NCI-H2227 treated with DMSO at 0.1 percent for 48 hours (cell line): ENCODE measurements around the gene VWA7.
"Not testable (repeated sequence)": the region's sequence is repeated elsewhere in the genome, so short reads cannot be mapped to it uniquely, and the experiment has no call there.

ENCODE experiments used
- DNase-seq: peaks from one replicate; lab custom pipeline; 2025; lab: John Stamatoyannopoulos, UW

The VWA7 gene

DNA sequence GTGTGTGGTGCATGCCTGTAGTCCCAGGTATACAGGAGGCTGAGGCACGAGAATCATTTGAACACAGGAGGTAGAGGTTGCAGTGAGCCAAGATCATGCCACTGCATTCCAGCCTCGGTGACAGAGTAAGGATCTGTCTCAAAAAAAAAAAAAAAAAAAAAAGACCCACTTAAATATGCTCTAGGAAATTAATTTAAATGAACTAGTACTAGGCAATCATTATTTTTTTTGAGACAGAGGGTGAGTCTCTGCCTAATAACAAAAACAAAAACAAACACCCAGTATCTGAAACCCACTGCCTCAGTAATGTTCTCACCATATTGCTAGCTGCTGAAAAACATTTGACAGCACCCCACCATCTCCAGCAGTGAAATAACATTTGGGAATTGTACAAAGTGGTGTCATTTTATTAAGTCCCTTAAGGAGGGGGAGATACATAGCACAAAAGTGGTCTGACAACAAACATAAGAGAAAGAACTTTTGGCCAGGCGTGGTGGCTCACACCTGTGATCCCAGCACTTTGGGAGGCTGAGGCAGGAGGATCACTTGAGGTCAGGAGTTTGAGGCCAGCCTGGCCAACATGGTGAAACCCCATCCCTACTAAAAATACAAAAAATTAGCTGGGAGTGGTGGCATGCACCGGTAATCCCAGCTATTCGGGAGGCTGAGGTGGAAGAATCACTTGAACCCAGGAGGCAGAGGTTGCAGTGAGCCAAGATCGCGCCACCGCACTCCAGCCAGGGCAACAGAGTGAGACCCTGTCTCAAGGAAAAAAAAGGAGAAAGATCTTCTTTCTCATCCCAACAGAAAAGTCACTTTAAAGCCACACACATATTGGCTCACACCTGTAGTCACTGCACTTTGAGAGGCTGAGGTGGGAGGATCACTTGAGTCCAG, 24.2 kb upstream of the VWA7 start:
- not testable (repeated sequence) for DNase-seq

DNA sequence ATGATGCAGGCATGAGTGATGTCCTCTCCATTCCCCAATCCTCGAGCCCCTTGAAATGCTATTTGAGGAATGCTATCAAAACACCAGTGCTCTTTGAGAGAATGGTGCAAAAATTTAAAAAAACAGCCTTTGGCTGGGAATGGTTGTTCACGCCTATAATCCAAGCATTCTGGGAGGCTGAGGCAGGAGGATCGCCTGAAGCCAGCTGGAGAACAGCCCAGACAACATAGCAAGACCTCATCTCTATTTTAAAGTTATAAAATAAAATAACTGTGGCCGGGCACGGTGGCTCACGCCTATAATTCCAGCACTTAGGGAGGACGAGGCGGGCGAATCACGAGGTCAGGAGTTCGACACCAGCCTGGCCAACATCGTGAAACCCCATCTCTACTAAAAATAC, 22.7 kb upstream of the VWA7 start:
- no peak for DNase-seq

DNA sequence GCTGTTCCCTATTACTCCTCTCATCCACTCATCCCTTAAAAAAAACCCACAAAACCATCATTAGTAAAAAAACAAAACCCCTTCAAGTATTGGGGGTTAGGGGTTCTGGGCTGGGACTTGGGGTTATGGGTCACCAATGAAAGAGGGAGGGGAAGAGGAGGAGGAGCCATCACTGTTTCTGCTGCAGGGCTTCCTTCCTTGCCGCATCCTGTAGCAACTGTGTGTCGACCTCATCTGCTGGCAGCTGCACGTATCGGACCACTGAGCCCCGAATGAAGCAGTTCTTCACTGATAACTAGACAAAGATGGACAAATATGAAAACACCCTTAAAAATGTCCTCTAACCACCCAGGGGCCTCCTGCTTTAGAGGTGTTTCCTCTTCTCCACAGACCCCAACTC, 20.5 kb upstream of the VWA7 start:
- no peak for DNase-seq

- no peak for DNase-seq
Observed at GRCh38 chr6:31796993-31797385, 19.9 kb upstream of the VWA7 start.

GRCh38 chr6:31795616-31796298, 18.6 kb upstream of the VWA7 start, which contains the start of gene VARS1:
TSS of gene VARS1 (minus strand) at chr6:31795752. CDS start at chr6:31795217, 535 bp downstream.
- DNase-seq, result peak; percentile 83

DNA sequence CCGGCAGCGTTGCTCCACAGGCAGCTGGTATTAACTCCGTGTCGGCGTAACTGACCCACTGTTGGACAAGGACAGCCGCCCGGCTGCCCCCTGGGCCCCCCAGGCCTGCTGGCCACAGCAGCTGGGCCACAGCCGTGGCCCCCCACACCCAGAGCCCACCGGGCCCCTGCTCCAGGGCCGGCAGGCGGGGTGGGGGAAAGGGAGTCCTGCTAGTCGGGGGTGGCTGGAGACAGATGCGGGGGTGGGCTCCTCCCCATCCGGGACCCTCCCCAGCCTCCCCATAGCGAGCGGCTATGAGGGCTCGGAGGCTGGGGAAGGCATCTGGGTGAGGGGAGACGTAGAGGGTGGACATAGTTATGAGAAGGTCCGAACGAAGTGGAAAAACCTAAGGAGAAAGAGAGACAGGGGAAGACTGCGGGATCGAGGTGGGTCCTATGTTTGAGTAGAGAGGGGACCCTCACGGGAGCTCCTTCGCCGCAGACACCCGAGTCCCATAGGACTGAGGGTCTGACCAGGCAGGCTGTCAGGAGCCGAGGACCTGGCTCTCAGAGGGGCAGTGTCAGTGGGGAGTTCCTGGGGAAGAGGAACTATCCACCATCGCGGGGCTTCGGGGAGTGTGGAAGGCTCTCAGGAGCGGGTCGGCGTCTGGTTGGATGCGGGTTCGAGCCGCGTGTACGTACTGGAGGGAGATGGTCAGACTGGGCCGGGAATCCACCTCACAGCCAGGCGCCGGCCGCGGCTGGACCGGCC, 17.9 kb upstream of the VWA7 start:
- DNase-seq, result no peak

DNA sequence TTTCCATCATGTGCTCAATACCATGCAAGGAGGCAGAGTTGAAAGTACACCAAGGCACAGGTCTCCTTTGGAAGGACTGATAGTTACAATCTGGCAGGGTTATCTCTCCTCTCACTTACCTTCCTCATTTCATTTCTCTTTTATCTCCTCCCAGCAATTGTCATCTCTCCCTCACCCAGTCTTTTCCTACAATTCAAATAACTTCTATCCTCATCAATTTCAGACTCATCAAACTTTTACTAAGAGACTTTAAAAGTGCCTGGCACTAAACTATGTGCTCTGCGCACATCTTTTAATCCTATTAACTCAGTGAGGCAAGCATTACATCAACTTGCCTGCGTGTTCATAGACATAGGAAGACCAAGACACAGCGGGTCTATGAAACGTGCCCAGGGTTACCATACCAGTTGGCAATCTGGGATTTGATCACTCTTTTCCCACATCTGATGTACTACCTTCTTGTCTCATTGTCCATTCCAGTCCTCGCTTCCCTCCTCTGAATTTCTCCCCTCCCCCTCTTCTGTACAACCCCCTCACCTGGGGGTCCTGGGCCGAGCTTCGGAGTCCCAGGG, 17.3 kb upstream of the VWA7 start:
- no peak for DNase-seq

DNA sequence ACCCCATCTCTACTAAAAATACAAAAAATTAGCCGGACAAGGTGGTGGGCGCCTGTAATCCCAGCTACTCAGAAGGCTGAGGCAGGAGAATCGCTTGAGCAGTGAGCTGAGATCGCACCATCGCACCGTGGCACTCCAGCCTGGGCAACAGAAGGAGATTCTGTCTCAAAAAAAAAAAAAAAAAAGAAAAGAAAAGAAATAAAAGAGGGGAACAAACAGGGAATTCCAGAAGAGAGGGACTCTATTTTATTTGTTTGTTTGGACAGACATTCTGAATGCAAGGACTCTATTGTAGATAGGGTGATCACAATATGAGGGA, 16.8 kb upstream of the VWA7 start:
- DNase-seq, result not testable (repeated sequence)

DNA sequence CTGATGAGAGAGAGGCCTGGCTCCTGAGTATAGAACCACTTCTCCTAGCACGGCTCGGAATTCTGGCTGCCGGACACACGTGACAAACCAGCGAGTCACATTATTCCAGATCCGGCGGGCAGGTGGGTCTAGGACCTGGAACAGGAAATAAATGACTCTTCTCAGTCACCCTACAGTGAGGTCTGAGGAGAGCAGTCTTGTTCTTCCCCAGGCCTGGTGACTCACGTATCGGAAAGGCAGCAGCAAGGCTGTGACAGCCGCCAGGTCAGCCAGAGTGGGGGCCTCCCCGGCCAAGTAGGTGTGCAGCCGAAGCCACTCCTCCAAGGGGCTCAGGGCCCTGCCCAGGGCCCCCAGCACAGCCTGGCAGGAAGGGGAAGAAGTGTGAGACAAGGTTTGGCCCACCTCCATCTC, 15.6 kb upstream of the VWA7 start:
- no peak for DNase-seq

- no peak for DNase-seq
Observed at GRCh38 chr6:31792090-31792374, 14.9 kb upstream of the VWA7 start.

DNA sequence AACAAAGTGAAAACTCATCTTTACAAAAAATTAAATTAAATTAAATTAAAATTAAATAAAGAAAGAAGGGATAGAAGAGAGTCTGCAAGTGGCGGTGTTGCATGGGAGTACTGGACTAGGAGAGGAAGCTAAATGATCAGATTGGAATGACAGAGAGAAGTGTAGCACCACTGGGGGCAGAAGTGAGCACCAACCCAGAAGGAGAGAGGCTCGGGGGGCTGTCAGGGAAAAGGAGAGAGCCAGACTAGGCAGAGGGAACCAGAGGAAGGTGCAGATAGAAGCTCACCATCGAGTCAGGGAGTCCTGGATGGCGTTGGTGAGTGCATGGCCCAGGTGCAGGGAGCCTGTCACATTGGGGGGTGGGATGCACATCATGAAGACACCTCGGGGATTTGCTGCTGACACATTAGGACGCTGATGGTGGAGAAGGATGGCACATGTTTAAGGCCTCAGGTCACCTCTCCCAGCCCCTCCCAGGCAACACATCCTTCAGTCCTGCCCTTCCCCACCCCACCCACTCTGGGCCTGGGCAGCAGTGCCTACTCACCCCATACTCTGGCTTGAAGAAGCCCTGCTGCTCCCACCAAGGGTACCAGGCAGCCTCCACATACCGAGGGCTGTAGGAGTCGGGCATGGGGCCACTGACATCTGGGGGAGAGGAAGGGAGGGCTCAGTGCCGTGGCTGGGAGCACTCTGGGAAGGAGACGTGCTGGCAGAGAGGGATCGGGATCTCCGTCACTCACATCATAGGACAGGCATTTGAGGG, 14.4 kb upstream of the VWA7 start:
- DNase-seq, result peak; percentile 74

- DNase-seq, result no peak
Observed at GRCh38 chr6:31785475-31785874, 8.3 kb upstream of the VWA7 start.

- no peak for DNase-seq
Observed at GRCh38 chr6:31784098-31784925, 7.2 kb upstream of the VWA7 start.

DNA sequence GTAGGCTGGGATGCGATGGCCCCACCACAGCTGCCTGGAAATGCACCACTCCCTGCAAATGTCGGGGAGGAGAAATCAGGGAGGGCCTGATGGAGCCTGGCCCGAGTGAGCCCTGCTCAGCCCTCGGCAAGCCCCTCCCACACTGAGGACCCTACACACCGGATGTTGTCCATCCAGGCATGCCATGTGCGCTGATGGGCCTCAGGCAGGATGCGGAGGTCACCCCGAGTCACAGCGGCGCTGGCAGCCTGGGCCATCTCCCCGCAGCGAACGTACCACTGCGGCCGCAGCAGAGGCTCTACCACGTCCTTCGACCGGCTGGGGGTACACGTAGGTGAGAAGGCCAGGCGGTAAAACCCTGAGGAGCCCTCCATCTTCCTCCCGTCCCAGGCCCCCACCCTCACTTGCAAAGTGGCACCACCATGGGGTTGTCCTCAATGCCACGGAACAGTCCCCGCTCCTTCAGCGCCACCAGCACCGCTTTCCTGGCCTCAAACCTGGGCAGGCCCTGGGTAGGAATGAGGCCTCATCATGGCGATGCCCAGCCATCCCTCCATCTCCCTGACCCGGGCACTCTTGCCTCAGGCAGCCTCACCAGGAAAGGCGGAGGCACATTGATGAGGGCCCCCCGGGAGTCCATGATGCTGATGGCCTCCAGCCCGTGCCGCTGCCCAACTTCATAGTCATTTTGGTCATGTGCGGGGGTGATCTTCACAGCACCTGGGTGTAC, 5.2 kb upstream of the VWA7 start:
- no peak for DNase-seq

- DNase-seq, result no peak
Observed at GRCh38 chr6:31781244-31782125, 4.4 kb upstream of the VWA7 start.

DNA sequence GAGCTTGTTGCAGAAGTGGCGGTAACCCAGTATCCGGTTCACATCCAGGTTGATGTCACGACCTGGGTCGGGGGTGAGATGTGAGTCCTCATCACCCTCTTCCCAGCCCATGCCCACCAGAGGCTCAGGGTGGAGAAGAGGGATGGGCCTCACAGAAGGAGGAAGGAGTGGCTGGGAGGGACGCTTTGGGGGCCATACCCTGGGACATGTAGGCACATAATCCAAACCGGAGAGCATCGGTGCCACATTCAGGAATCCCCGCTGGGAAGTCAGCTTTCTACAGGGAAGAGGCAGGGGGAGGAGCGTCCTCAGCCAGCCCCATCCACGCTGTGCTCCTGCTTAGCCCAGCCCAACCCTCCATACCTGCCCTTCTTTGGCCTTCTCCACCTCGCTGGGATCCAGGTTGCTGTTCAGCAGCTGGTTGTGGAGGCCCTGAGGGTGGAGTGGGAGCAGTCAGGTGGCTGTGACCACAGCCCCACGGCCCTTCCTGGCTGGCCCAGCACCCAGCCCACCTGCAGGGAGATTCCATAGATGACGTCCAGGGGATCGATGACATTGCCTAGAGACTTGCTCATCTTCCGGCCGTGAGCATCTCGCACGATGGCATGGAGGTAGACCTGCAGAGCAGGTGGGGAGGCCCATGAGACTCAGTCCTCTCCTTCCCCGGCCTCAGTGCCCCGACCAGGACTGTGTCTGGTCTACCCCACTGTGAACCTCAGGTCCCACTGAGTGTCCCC, 3.5 kb upstream of the VWA7 start:
- DNase-seq, result no peak

DNA sequence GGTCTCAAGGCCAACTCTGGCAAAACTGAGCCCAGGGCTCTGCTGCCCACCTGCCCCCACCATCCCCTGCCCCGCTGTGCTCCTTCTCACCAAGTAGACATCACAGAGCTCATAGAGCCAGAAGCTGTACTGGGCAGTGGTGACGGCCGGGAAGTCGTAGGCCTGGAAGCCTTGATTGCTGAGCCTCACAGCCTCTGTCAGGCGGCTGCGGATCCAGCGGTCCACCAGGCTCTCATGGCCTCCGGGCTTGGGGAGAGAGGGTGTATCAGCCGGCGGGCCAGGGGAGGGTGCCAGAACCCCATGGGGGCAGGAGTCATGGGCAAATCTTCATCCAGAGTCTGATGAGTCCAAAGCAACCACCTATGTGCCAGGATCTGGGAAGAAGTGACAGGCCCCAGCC, 2.8 kb upstream of the VWA7 start:
- DNase-seq, result no peak
